ENCODE data around the gene TSNAX.

TSNAX gene

DNA sequence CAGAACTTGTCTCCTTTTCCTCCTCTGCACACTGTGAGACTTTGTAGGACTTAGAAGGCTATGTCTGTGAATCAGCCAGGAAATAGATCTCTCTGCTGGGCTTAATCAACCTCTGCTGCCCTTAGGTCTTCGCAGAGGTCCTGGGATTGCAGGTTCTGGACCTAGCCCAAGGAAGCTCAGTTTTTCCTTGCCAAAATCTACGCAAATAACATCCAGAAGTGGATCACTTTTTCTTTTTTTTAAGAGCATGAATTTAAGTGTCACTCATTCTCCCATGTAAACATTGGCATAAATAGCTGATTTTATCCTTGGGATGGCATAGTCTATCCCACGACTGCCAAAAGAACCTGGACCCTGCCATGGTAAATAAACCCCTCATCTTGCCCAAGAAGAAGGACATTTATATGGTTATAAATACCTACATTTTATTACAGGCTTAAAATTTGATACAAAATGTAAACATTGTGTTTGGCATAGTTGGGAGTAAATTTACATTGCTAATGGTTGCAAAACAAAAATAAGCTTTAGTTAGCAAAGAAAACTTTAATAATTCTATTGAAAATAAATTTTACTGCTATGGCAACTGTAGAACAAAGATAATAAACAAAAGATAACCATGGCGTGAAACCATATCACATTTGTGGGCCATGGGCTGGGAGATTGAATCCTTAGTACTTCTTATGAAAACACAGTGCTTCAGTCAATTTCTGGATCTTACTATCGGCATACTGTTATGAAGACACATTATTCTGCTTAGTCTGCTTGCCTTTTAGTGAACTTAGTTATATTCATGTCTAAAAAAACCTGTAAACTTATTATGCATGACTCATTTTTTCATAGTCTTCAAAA is 73.6 kb downstream of the TSNAX start:
- no peaks in the 10 kb centered on the region for H3K36me3 ChIP-seq (ENCODE audit: insufficient read depth, low read length)
- no peaks in the 10 kb centered on the region for H3K27me3 ChIP-seq (ENCODE audit: insufficient read depth, low read length)
- peaks cover 18% of the 10 kb centered on the region for H3K4me1 ChIP-seq (ENCODE audit: control insufficient read depth, insufficient read depth, low read length, unreplicated experiment)
- peak overlapping the region; percentile 81 for H2AFZ ChIP-seq (ENCODE audit: low read length, unreplicated experiment)
- peak overlapping the region; percentile 67 for H3K4me3 ChIP-seq (ENCODE audit: low read depth, low read length)
- H3K27ac ChIP-seq (ENCODE audit: low read depth, low read length) = no peak overlapping the region
- no peaks in the 10 kb centered on the region for H3K79me2 ChIP-seq (ENCODE audit: control insufficient read depth, insufficient read depth, low read length, unreplicated experiment)

DNA sequence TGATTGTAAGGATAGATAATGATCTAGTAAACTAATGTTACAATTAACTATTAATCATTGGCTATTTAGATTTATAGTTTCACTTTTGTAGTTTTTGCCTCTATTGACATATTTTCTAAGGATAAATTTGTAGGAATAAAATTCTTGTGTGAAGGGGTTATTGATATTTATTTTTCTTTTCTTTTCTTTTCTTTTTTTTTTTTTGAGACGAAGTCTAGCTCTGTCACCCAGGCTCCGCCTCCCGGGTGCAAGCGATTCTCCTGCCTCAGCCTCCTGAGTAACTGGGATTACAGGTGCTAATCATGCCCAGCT is 74.2 kb downstream of the TSNAX start:
- H3K27ac ChIP-seq (ENCODE audit: low read depth, low read length) = no peak overlapping the region
- H3K36me3 ChIP-seq (ENCODE audit: insufficient read depth, low read length) = no peaks in the 10 kb centered on the region
- peaks cover 18% of the 10 kb centered on the region for H3K4me1 ChIP-seq (ENCODE audit: control insufficient read depth, insufficient read depth, low read length, unreplicated experiment)
- H3K4me3 ChIP-seq (ENCODE audit: low read depth, low read length) = peak overlapping the region; percentile 67
- H3K79me2 ChIP-seq (ENCODE audit: control insufficient read depth, insufficient read depth, low read length, unreplicated experiment) = no peaks in the 10 kb centered on the region
- no peaks in the 10 kb centered on the region for H3K27me3 ChIP-seq (ENCODE audit: insufficient read depth, low read length)
- peak overlapping the region; percentile 81 for H2AFZ ChIP-seq (ENCODE audit: low read length, unreplicated experiment)

DNA sequence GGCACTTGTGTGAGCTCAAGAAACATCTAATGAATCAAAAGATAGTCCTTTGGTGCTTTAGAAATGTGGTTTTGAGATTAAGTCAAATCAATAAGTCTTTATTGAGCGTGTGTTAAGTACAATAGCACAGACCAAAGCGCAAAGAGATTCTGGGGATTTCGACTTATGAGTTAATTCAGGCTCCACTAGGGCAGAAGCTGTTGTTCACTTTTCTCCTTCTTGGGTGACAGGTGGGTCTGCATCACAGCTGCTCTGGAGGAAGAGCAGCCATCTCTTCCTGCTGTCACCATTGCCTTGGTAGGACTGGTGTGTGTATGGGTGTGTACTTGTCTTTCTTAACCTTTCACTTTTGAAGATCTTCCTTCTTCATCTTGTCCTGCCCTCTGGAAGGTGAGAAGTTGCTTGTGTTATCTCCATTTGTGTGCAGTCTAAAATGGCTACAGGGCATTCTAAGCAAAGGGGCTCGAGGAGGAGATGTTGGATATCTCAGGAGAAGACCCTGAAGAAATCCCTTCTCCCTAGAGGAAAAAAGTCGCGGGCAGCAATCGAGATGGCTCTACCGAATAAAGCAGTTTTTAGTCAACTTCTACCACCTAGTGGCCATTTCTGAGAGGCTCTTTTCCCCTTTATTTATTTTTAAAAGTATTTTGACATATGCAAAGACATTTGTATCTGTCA is 75.3 kb downstream of the TSNAX start:
- H3K36me3 ChIP-seq (ENCODE audit: insufficient read depth, low read length) = no peaks in the 10 kb centered on the region
- no peaks in the 10 kb centered on the region for H3K79me2 ChIP-seq (ENCODE audit: control insufficient read depth, insufficient read depth, low read length, unreplicated experiment)
- no peaks in the 10 kb centered on the region for H3K27me3 ChIP-seq (ENCODE audit: insufficient read depth, low read length)
- peaks cover 18% of the 10 kb centered on the region for H3K4me1 ChIP-seq (ENCODE audit: control insufficient read depth, insufficient read depth, low read length, unreplicated experiment)
- H2AFZ ChIP-seq (ENCODE audit: low read length, unreplicated experiment) = peak overlapping the region; percentile 86
- H3K4me3 ChIP-seq (ENCODE audit: low read depth, low read length) = peak overlapping the region; percentile 82
- H3K27ac ChIP-seq (ENCODE audit: low read depth, low read length) = no peak overlapping the region

DNA sequence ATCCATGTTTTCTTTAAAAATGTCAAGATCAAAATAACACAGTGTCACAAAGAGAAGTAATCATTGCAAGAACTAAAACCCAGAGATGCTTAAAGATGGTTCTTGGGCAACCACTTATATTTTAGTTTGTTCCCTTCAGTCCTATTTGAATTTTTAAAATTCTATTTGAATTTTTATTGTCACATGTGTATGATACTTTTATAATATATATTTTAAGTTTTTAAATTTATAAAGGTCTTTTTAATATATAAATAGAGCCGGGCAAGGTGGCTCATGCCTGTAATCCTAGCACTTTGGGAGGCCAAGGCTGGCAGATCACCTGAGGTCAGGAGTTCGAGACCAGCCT is 75.8 kb downstream of the TSNAX start:
- Histone ChIP-seq H3K4me1 (ENCODE audit: control insufficient read depth, insufficient read depth, low read length, unreplicated experiment) (peaks cover 18% of the 10 kb centered on the region), H2AFZ (ENCODE audit: low read length, unreplicated experiment) (no peak overlapping the region), H3K4me3 (ENCODE audit: low read depth, low read length) (no peak overlapping the region; the same call in 1 of the 2 replicates), H3K27ac (ENCODE audit: low read depth, low read length) (no peak overlapping the region), H3K36me3 (ENCODE audit: insufficient read depth, low read length) (no peaks in the 10 kb centered on the region), H3K27me3 (ENCODE audit: insufficient read depth, low read length) (no peaks in the 10 kb centered on the region), H3K79me2 (ENCODE audit: control insufficient read depth, insufficient read depth, low read length, unreplicated experiment) (no peaks in the 10 kb centered on the region)

DNA sequence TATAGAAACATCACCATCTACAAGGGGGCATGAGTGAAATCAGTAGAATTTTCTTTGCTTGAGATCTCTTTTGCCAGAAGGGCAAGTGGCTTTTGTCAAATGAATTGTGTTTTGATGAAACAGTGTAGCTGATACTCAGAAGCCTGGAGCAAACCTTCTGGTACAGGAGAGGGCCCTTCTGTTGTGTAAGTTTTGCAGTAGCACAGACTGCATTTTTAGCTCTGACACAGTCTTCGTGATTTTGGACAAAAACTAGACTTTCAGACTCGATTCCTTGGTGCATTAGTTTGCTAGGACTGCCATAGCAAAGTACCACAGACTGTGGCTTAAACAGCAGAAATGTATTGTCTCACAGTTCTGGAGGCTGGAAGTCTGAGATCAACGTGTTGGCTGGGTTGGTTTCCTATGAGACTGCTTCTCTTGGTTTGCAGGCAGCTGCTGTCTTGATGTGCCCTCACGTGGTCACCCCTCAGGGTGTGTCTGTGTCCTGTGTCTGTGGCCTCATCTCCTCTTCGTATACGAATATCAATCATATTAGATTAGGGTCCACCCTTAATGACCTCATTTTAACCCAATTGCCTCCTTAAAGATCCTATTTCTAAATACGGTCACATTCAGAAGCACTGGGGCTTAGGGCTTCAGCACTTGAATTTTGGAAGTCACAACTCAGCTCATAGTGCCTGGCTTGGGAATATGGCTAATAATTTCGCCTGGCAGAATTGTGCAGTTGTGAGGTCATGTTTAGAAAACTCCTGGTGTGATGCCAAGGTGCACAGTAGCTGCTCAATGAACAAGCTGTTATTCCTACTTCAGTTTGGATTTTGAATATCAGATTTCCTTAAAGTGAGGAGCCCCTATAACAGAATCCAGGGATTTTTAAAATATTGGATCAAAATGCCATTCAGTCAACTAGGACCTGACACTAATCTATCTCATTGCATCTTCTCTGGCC is 77.0 kb downstream of the TSNAX start:
- Histone ChIP-seq H2AFZ (ENCODE audit: low read length, unreplicated experiment) (no peak overlapping the region), H3K4me3 (ENCODE audit: low read depth, low read length) (no peak overlapping the region), H3K27me3 (ENCODE audit: insufficient read depth, low read length) (no peaks in the 10 kb centered on the region), H3K4me1 (ENCODE audit: control insufficient read depth, insufficient read depth, low read length, unreplicated experiment) (peaks cover 14% of the 10 kb centered on the region), H3K36me3 (ENCODE audit: insufficient read depth, low read length) (no peaks in the 10 kb centered on the region), H3K27ac (ENCODE audit: low read depth, low read length) (no peak overlapping the region), H3K79me2 (ENCODE audit: control insufficient read depth, insufficient read depth, low read length, unreplicated experiment) (no peaks in the 10 kb centered on the region)

DNA sequence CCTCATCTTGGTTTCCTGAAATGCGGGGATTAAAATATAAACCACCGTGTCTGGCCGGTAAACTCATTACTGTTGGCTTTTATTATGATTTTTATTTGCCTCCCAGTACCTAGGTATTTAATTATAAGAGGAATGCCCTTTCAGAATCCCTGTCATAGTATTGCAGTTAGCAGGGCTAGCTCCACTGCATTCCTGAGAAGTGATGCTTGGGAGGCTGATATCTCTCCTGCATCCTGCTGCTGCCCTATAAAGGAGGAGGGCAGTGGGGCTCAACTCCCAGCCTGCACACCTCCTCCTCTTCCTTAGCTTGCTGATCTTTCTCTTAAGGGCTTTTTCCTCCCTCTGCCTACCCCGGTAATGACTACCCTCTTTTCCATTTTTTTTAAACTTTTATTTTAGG is 78.2 kb downstream of the TSNAX start:
- Histone ChIP-seq H3K27me3 (ENCODE audit: insufficient read depth, low read length) (peaks cover 12% of the 10 kb centered on the region; the same call in 1 of the 2 replicates), H3K36me3 (ENCODE audit: insufficient read depth, low read length) (no peaks in the 10 kb centered on the region), H3K4me3 (ENCODE audit: low read depth, low read length) (no peak overlapping the region), H3K27ac (ENCODE audit: low read depth, low read length) (no peak overlapping the region), H3K4me1 (ENCODE audit: control insufficient read depth, insufficient read depth, low read length, unreplicated experiment) (peaks cover 7% of the 10 kb centered on the region), H2AFZ (ENCODE audit: low read length, unreplicated experiment) (no peak overlapping the region), H3K79me2 (ENCODE audit: control insufficient read depth, insufficient read depth, low read length, unreplicated experiment) (no peaks in the 10 kb centered on the region)

DNA sequence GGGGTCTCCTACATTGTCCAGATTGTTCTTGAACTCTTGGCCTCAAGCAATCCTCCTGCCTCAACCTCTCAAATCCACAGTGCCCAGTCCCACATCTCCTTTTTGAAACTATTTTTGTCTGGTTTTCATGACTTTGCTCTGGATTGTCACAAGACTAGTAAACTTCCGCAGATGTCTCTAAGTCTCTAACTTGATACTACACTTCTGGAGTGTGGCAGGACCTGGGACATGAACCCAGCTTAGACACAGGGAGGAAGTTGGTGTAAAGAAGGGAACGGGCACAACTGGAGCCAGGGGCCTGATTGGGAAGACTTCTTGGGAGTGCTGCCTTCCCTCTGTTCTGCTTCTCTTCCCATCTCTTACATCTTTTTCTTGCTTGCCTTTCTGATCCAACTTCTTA is 81.9 kb downstream of the TSNAX start:
- Histone ChIP-seq H3K27ac (ENCODE audit: low read depth, low read length) (no peak overlapping the region), H3K36me3 (ENCODE audit: insufficient read depth, low read length) (no peaks in the 10 kb centered on the region), H3K4me1 (ENCODE audit: control insufficient read depth, insufficient read depth, low read length, unreplicated experiment) (no peaks in the 10 kb centered on the region), H3K79me2 (ENCODE audit: control insufficient read depth, insufficient read depth, low read length, unreplicated experiment) (no peaks in the 10 kb centered on the region), H2AFZ (ENCODE audit: low read length, unreplicated experiment) (no peak overlapping the region), H3K27me3 (ENCODE audit: insufficient read depth, low read length) (peaks cover 45% of the 10 kb centered on the region), H3K4me3 (ENCODE audit: low read depth, low read length) (no peak overlapping the region)

DNA sequence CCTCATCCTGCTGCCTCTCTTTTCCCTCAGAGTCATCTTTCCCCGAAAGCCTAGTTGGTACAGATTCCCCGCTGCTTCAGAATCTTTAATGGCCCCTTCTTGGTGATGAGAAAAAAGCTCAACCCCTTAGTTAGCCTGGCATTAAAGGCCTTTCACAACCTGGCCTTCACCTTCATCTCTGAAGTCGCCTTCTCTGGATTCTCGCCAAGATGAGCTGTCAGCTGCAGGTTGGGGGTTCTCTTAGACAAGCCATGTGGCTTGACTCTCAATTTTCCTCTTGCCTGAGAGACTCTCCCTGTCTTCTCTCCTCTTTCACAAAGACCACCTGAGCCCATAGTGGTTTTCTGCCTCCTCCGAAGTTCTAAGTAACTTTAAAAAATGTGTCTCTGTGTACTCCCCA is 82.6 kb downstream of the TSNAX start:
- no peaks in the 10 kb centered on the region for H3K79me2 ChIP-seq (ENCODE audit: control insufficient read depth, insufficient read depth, low read length, unreplicated experiment)
- no peak overlapping the region for H3K27ac ChIP-seq (ENCODE audit: low read depth, low read length)
- no peak overlapping the region for H2AFZ ChIP-seq (ENCODE audit: low read length, unreplicated experiment)
- no peaks in the 10 kb centered on the region for H3K36me3 ChIP-seq (ENCODE audit: insufficient read depth, low read length)
- peaks cover 48% of the 10 kb centered on the region for H3K27me3 ChIP-seq (ENCODE audit: insufficient read depth, low read length)
- no peaks in the 10 kb centered on the region for H3K4me1 ChIP-seq (ENCODE audit: control insufficient read depth, insufficient read depth, low read length, unreplicated experiment)
- H3K4me3 ChIP-seq (ENCODE audit: low read depth, low read length) = no peak overlapping the region

DNA sequence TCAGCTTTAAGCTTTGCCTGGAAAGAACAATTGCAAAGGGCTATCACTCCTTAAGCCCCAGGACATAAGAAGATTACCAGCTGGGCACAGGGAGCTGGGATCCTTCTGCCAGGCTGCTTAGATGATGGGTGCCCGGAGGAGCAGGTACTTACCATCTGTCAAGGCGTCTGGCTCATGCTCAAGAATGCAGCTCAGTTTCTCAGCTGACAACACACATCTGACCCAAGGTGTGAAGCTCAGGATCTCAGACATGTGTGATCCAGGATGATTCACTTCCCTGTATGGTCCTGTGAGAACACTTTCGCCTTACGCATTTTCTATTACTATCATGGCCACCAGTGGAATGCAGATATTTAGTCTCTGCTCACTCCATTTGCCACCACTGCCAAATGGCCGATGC is 83.4 kb downstream of the TSNAX start:
- Histone ChIP-seq H3K4me1 (ENCODE audit: control insufficient read depth, insufficient read depth, low read length, unreplicated experiment) (no peaks in the 10 kb centered on the region), H2AFZ (ENCODE audit: low read length, unreplicated experiment) (no peak overlapping the region), H3K36me3 (ENCODE audit: insufficient read depth, low read length) (no peaks in the 10 kb centered on the region), H3K79me2 (ENCODE audit: control insufficient read depth, insufficient read depth, low read length, unreplicated experiment) (no peaks in the 10 kb centered on the region), H3K4me3 (ENCODE audit: low read depth, low read length) (no peak overlapping the region), H3K27ac (ENCODE audit: low read depth, low read length) (no peak overlapping the region), H3K27me3 (ENCODE audit: insufficient read depth, low read length) (peaks cover 56% of the 10 kb centered on the region)

DNA sequence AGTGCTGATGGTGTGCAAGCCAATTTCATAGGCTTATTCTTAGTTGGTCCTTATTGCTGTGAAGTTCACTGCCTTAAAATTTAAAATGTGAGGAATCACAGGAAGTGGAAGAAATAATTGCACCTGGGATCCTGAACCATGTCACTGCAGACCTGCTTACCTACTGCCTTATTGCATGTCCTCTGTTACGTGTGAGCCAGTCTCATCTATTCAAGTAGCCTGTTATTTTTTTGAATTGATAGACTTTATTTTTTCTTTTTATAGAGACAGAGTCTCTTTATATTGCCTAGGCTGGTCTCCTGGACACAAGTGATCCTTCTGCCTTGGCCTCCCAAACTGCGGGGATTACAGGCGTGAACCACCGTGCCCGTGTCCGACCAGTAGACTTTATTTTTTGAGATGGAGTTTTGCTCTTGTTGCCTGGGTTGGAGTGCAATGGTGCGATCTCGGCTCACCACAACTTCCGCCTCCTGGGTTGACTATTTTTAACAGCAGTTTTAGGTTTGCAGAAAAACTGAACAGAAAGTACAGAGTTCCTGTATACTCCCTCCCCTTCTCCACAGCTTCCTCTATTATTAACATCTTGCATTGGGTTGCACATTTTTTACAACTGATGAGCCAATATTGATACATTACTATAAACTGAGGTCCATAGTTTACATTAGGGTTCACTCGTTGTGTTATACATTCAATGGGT is 84.1 kb downstream of the TSNAX start:
- peaks cover 58% of the 10 kb centered on the region for H3K27me3 ChIP-seq (ENCODE audit: insufficient read depth, low read length)
- no peaks in the 10 kb centered on the region for H3K79me2 ChIP-seq (ENCODE audit: control insufficient read depth, insufficient read depth, low read length, unreplicated experiment)
- no peaks in the 10 kb centered on the region for H3K4me1 ChIP-seq (ENCODE audit: control insufficient read depth, insufficient read depth, low read length, unreplicated experiment)
- no peak overlapping the region for H3K4me3 ChIP-seq (ENCODE audit: low read depth, low read length)
- no peak overlapping the region for H2AFZ ChIP-seq (ENCODE audit: low read length, unreplicated experiment)
- H3K27ac ChIP-seq (ENCODE audit: low read depth, low read length) = no peak overlapping the region
- no peaks in the 10 kb centered on the region for H3K36me3 ChIP-seq (ENCODE audit: insufficient read depth, low read length)

All from ACC112 (cell line).